Measurements from ENCODE around the gene B4GAT1.

GRCh38 chr11:66314186-66314501, 33.3 kb downstream of the B4GAT1 start:
- TF ChIP-seq CTCF (IDR thresholded peaks at IDR 0.05) (no peak), POLR2A (IDR thresholded peaks at IDR 0.05; ENCODE audit: low read depth) (no peak), POLR2AphosphoS5 (IDR thresholded peaks at IDR 0.05) (no peak)

All from esophagus muscularis mucosa (tissue), 3 donors.